GM12872 (cell line): Measurements from ENCODE around the gene PIAS4.

Experiments used
- CTCF ChIP-seq: IDR thresholded peaks from 3 replicates; pipeline ENCODE4 v1.5.1; 2011; ENCODE audit warnings: low read depth, mild to moderate bottlenecking, low read length, moderate library complexity; ENCODE audit not compliant: insufficient read depth

Gene PIAS4

GRCh38 chr19:4007836-4008539 lies 452 bp downstream of the PIAS4 start:
- TF ChIP-seq CTCF = no peak

- no peak for TF ChIP-seq CTCF
Measured at GRCh38 chr19:4009990-4010807, 2.7 kb downstream of the PIAS4 start.

- no peak for TF ChIP-seq CTCF
Measured at GRCh38 chr19:4010808-4011110, 3.2 kb downstream of the PIAS4 start.

GRCh38 chr19:4012092-4012974 lies 4.8 kb downstream of the PIAS4 start:
- no peak for TF ChIP-seq CTCF

GRCh38 chr19:4012975-4013634 lies 5.6 kb downstream of the PIAS4 start:
- no peak for TF ChIP-seq CTCF

GRCh38 chr19:4013886-4014540 lies 6.5 kb downstream of the PIAS4 start:
- no peak for TF ChIP-seq CTCF
